HEK293 (cell line): ENCODE results near the gene RNF214.
"Not testable (repeated sequence)": the region's sequence is repeated elsewhere in the genome, so short reads cannot be mapped to it uniquely, and the experiment has no call there.

ENCODE experiments used
- MYNN ChIP-seq: fragments of 450-650 bp; formaldehyde crosslinking; IDR thresholded peaks from 2 replicates; pipeline ENCODE4 v1.5.1; 2016; ENCODE audit warnings: missing biosample characterization, missing genetic modification characterization, borderline replicate concordance
- ZNF10 ChIP-seq: fragments of 450-650 bp; formaldehyde crosslinking; IDR thresholded peaks from 2 replicates; pipeline ENCODE4 v1.5.1; 2017; ENCODE audit warnings: missing biosample characterization, missing genetic modification characterization
- TF ChIP-seq, protein P1 (sequence below): fragments of 450-650 bp; IDR thresholded peaks from 2 replicates; pipeline ENCODE4 v1.5.1; 2018; ENCODE audit warnings: missing biosample characterization, mild to moderate bottlenecking, missing genetic modification characterization
- TF ChIP-seq, protein P2 (sequence below): fragments of 450-650 bp; formaldehyde crosslinking; IDR thresholded peaks from 2 replicates; pipeline ENCODE4 v1.5.1; 2016; ENCODE audit warnings: missing biosample characterization, missing genetic modification characterization

DNA sequence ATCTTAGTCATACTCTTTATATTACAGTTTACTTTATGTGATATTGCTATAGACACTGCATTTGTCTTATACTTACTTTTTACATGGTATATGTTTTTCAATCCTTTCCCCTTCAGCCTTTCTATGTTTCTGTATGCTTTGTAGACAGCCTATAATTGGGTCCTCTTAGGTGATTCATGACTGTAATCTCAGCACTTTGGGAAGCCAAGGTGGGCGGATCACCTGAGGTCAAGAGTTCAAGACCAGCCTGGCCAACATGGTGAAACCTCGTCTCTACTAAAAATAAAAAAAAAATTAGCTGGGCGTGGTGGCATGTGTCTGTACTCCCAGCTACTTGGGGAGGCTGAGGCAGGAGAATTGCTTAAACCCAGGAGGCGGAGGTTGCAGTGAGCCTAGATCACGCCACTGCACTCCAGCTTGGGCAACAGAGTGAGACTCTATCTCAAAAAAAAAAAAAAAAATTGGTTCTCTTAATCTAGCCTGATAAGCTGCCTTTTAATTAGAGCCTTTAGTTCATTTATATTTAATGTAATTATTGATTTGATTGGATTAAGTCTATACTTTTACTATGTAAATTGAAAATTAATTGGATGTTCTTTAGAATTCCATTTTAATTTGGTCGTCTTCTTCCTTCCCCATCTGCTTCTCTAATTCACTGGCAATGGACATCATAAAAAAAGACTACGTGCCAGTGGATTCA is 32.3 kb downstream of the RNF214 start:
- TF ChIP-seq MYNN, ZNF10 (tag by site-specific recombination): not testable (repeated sequence)
- TF ChIP-seq, protein P1, sequence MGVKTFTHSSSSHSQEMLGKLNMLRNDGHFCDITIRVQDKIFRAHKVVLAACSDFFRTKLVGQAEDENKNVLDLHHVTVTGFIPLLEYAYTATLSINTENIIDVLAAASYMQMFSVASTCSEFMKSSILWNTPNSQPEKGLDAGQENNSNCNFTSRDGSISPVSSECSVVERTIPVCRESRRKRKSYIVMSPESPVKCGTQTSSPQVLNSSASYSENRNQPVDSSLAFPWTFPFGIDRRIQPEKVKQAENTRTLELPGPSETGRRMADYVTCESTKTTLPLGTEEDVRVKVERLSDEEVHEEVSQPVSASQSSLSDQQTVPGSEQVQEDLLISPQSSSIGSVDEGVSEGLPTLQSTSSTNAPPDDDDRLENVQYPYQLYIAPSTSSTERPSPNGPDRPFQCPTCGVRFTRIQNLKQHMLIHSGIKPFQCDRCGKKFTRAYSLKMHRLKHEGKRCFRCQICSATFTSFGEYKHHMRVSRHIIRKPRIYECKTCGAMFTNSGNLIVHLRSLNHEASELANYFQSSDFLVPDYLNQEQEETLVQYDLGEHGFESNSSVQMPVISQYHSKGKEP (tag by site-specific recombination), result not testable (repeated sequence)
- TF ChIP-seq, protein P2, sequence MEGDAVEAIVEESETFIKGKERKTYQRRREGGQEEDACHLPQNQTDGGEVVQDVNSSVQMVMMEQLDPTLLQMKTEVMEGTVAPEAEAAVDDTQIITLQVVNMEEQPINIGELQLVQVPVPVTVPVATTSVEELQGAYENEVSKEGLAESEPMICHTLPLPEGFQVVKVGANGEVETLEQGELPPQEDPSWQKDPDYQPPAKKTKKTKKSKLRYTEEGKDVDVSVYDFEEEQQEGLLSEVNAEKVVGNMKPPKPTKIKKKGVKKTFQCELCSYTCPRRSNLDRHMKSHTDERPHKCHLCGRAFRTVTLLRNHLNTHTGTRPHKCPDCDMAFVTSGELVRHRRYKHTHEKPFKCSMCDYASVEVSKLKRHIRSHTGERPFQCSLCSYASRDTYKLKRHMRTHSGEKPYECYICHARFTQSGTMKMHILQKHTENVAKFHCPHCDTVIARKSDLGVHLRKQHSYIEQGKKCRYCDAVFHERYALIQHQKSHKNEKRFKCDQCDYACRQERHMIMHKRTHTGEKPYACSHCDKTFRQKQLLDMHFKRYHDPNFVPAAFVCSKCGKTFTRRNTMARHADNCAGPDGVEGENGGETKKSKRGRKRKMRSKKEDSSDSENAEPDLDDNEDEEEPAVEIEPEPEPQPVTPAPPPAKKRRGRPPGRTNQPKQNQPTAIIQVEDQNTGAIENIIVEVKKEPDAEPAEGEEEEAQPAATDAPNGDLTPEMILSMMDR (tag by site-specific recombination), result not testable (repeated sequence)
